ENCODE data around the gene DNAJB9. TPM values are rescaled to one million over a fixed set of nuclear protein-coding genes. Genes with fewer than 3 reads are reported as not detected.

Gene DNAJB9
- total and polyA plus RNA-seq, 2 of the 8 experiments (the other 6 are each of a cell fraction or from before 2014, with no cell fraction given): 1.8 to 9.7 TPM

DNA sequence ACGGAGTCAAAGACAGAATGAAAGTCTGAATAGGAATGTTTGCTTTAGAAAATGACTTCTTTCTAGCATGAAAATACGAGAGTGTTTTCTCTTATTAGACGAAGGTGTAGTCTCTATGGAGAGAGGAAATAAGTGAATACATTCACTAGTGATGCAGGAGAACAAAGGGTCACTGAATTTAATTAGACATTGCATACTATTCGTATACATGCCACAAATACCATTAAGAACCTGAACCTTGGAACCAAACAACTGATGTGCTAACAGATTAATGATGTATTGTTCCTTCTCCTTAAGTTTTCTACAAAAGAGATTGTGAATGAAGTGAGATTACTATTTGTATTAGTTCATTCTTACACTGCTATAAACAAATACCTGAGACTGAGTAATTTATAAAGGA, 10.4 kb upstream of the DNAJB9 start:
- Histone ChIP-seq H3K14ac (ENCODE audit: insufficient read length) (no peak overlapping the region), H2BK120ac (replicated peaks; ENCODE audit: low read depth, low read length) (no peak overlapping the region), H3K27ac (ENCODE audit: low read depth, low read length) (no peak overlapping the region), H3K9ac (replicated peaks in 1 of 4; ENCODE audit: extremely low read depth in 1 of 4, low read depth in 3 of 4, low read length in 3 of 4) (no peak overlapping the region), H2AFZ (ENCODE audit: low read length) (no peak overlapping the region), H3K56ac (replicated peaks; ENCODE audit: insufficient read length, low read depth, low read length) (no peak overlapping the region), H4K20me1 (replicated peaks in 1 of 2; ENCODE audit: control insufficient read depth in 1 of 2, insufficient read depth in 2 of 2, low read length in 2 of 2) (no peaks in the 10 kb centered on the region), H3K23me2 (ENCODE audit: low read depth, low read length) (no peaks in the 10 kb centered on the region), H4K91ac (replicated peaks; ENCODE audit: insufficient read length, low read length) (no peak overlapping the region), H3K23ac (ENCODE audit: insufficient read length) (no peak overlapping the region), H3K79me1 (ENCODE audit: low read depth, low read length) (no peaks in the 10 kb centered on the region), H3K18ac (ENCODE audit: extremely low read depth, low read length) (no peak overlapping the region), H2BK12ac (ENCODE audit: low read depth, low read length) (no peak overlapping the region), H4K5ac (ENCODE audit: insufficient read length, low read depth, low read length) (no peak overlapping the region), H3K4ac (replicated peaks; ENCODE audit: insufficient read length, low read depth, low read length) (no peak overlapping the region), H3K79me2 (ENCODE audit: control insufficient read depth in 1 of 2, insufficient read depth in 2 of 2, low read length in 2 of 2) (no peaks in the 10 kb centered on the region), H2BK20ac (ENCODE audit: low read length) (no peak overlapping the region), H3K27me3 (replicated peaks in 1 of 4; ENCODE audit: control insufficient read depth in 3 of 4, extremely low read depth in 1 of 4, insufficient read depth in 3 of 4, low read length in 3 of 4) (no peaks in the 10 kb centered on the region), H3K4me2 (ENCODE audit: insufficient read depth in 1 of 2, low read depth in 2 of 2, low read length in 2 of 2) (no peak overlapping the region), H3K36me3 (ENCODE audit: control insufficient read depth in 2 of 4, insufficient read depth in 4 of 4, low read length in 3 of 4) (peaks cover 0 to 1% (median 0%) of the 10 kb centered on the region in 4 experiments; a peak in 1 of 8 replicates), H3K9me3 (ENCODE audit: insufficient read depth in 2 of 2, low read depth in 1 of 2, low read length in 1 of 2) (peaks cover 11 to 18% of the 10 kb centered on the region in 2 experiments), H3K4me3 (ENCODE audit: extremely low read depth in 1 of 4, insufficient read depth in 2 of 4, low read depth in 3 of 4, low read length in 4 of 4) (no peak overlapping the region), H4K8ac (ENCODE audit: extremely low read depth, insufficient read depth, low read length) (no peak overlapping the region), H3K4me1 (replicated peaks in 1 of 4; ENCODE audit: control insufficient read depth in 3 of 4, insufficient read depth in 4 of 4, low read length in 3 of 4) (no peaks in the 10 kb centered on the region), H2BK5ac (ENCODE audit: low read depth, low read length) (no peak overlapping the region), H2AK5ac (ENCODE audit: low read depth, low read length) (no peak overlapping the region), H2BK15ac (ENCODE audit: low read length) (no peak overlapping the region)
- ChIA-PET CTCF (ENCODE audit: partially characterized antibody) (no interaction called here), POLR2A (ENCODE audit: partially characterized antibody) (interaction anchor here (1.5 kb wide), 1 partner anchor 10 kb away, joined by 5 read pairs; the partner anchor contains the start of genes DNAJB9 and THAP5)
- FAIRE-seq: no peak
- no peak for DNase-seq (ENCODE audit: low read depth in 1 of 2, low spot score in 2 of 2)
- WGBS, 2 experiments (ENCODE audit: extremely low coverage in 1 of 2, insufficient coverage in 1 of 2, insufficient read length in 1 of 2, insufficient replicate concordance in 2 of 2, low coverage in 1 of 2, low lambda C conversion rate in 2 of 2, missing lambda C conversion rate in 1 of 2): 87% methylated on average over 4 of the region's 4 CpGs; no CpG with 5 or more reads in 1 of the 2 experiments
- TF ChIP-seq ZNF274 (IDR thresholded peaks at IDR 0.05; ENCODE audit: borderline replicate concordance, extremely low read depth, low read length) (no peak), SIX5 (IDR thresholded peaks at IDR 0.05; ENCODE audit: low read depth, low read length) (no peak), BRCA1 (IDR thresholded peaks at IDR 0.05; ENCODE audit: low read depth, low read length) (no peak), CHD1 (IDR thresholded peaks at IDR 0.05; ENCODE audit: low read depth, low read length) (no peak), EZH2 (IDR thresholded peaks at IDR 0.05; ENCODE audit: low read depth, low read length, severe bottlenecking) (no peak), KDM4A (IDR thresholded peaks at IDR 0.05; ENCODE audit: low read depth, low read length, severe bottlenecking) (no peak), NRF1 (IDR thresholded peaks at IDR 0.05; ENCODE audit: low read depth, low read length) (no peak), HDAC2 (IDR thresholded peaks at IDR 0.05; ENCODE audit: borderline replicate concordance in 1 of 2, low read depth in 2 of 2, low read length in 2 of 2) (no peak), SRF (IDR thresholded peaks at IDR 0.05; ENCODE audit: low read depth, low read length) (no peak), CBX5 (IDR thresholded peaks at IDR 0.05; ENCODE audit: low read depth, low read length) (no peak), SAP30 (IDR thresholded peaks at IDR 0.05; ENCODE audit: insufficient read depth, insufficient replicate concordance, low read length) (no peak), HDAC6 (IDR thresholded peaks at IDR 0.05; ENCODE audit: low read depth, low read length) (no peak), BCL11A (IDR thresholded peaks at IDR 0.05; ENCODE audit: low read depth in 2 of 2, low read length in 2 of 2) (no peak)
- TF ChIP-seq, protein P1, sequence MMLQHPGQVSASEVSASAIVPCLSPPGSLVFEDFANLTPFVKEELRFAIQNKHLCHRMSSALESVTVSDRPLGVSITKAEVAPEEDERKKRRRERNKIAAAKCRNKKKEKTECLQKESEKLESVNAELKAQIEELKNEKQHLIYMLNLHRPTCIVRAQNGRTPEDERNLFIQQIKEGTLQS (IDR thresholded peaks at IDR 0.05; ENCODE audit: insufficient read depth, low read depth, low read length): no peak
